Measurements from ENCODE around the gene IKZF3.

DNA sequence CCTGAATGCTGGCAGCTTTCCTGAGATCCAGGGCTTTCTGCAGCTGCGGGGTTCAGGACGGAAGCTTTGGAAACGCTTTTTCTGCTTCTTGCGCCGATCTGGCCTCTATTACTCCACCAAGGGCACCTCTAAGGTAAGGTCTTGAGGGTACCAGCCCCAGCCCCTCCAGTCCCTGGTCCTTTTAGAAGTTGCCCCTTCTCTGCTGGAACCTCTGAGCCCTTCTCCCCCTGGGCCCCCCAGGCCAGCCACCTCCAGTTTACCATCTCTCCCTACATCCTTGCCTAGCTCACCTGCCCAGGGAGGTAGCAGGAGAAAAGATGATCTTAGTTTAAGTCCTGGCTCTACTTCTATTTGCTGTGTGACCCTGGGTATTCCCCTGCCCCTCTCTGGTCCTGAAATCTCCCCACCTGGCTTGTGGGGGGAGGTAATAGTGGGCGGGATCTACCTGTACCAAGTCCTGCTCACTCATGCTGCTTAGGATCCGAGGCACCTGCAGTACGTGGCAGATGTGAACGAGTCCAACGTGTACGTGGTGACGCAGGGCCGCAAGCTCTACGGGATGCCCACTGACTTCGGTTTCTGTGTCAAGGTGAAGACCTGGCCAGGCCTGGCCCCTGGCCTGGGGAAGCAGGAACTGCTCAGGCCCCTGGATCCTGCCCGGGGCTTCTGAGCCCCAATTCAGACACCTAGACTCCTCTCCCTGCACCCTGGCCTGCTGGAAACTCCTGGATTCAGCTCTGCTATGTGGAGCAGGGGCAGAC lies 119.9 kb downstream of the IKZF3 start:
- TF ChIP-seq, protein P1, sequence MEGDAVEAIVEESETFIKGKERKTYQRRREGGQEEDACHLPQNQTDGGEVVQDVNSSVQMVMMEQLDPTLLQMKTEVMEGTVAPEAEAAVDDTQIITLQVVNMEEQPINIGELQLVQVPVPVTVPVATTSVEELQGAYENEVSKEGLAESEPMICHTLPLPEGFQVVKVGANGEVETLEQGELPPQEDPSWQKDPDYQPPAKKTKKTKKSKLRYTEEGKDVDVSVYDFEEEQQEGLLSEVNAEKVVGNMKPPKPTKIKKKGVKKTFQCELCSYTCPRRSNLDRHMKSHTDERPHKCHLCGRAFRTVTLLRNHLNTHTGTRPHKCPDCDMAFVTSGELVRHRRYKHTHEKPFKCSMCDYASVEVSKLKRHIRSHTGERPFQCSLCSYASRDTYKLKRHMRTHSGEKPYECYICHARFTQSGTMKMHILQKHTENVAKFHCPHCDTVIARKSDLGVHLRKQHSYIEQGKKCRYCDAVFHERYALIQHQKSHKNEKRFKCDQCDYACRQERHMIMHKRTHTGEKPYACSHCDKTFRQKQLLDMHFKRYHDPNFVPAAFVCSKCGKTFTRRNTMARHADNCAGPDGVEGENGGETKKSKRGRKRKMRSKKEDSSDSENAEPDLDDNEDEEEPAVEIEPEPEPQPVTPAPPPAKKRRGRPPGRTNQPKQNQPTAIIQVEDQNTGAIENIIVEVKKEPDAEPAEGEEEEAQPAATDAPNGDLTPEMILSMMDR (IDR thresholded peaks at IDR 0.05), result no peak
- no peak for TF ChIP-seq POLR2A (IDR thresholded peaks at IDR 0.05)
- TF ChIP-seq POLR2AphosphoS5 (IDR thresholded peaks at IDR 0.05), result no peak

Data from suprapubic skin (tissue), 4 donors.